Measurements from ENCODE around the gene DCDC2.
A peak's percentile ranks its signal among the peaks of the same experiment; 100 is the strongest.
"Not testable (repeated sequence)": the region's sequence is repeated elsewhere in the genome, so short reads cannot be mapped to it uniquely, and the experiment has no call there.

The DCDC2 gene

GRCh38 chr6:24228681-24229255, 129.1 kb downstream of the DCDC2 start:
- no peak for DNase-seq (ENCODE audit: insufficient read length, low spot score)
- FAIRE-seq: no peak

- DNase-seq (ENCODE audit: insufficient read length, low spot score): no peak
- no peak for FAIRE-seq
Measured at GRCh38 chr6:24228123-24228522, 129.7 kb downstream of the DCDC2 start.

DNA sequence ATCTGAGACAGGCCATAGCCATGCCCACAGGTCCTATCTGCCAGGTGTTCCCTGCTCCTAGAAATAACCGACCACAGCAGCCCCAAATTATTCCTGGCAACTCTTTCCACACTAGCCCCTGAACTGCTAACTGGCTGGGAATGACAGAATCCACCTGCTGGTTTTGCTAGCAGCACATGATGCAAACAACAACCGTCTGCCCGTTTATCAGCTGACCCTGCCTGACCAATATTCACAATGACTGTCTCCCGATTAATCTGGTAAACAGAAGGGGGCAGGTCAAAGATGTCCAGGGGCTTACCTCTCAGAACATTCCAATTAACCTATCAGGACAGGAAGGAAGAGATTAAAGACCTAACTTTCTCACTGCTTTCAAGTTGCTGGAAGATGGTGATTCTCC, 130.3 kb downstream of the DCDC2 start:
- DNase-seq (ENCODE audit: insufficient read length, low spot score) (no peak), FAIRE-seq (no peak)

DNA sequence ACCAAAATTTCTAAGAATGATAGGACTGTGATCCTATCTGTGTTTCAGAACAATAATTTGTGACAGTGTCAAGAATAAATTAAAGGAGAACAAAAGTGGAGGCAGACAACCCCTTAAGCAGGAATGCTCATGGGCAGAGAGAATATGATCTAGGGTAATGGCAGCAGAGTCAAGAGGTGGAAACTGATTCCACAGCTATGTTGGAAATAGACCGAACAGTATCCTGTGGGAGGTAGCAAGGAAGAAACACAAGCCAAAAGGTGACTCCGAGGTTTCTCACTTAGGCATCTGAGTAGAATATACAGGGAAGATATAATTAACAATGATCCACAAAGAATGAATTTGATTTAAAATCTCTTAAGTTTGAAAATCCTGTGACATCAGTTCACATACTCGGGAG, 131.3 kb downstream of the DCDC2 start:
- FAIRE-seq: no peak
- no peak for DNase-seq (ENCODE audit: insufficient read length, low spot score)

DNA sequence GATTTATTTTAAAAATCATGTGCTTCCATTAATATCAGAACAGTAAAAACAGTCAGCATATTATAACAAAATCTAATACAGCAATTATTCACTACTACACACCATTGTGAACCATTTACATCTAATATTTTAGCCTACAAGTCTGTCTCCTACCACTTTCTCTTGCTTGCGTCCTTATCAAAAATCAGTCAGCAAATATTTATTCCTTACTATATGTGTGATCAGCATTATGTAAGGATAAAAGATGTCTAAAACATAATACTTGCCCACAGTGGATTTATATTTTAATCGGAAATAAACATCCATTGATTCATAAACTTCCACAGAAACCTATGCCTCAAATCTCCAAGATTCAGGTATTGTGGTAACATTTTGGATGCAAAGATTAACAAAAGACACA, 132.0 kb downstream of the DCDC2 start:
- FAIRE-seq (no peak), DNase-seq (ENCODE audit: insufficient read length, low spot score) (no peak)

- no peak for DNase-seq (ENCODE audit: insufficient read length, low spot score)
- FAIRE-seq: no peak
Measured at GRCh38 chr6:24223115-24223919, 134.5 kb downstream of the DCDC2 start.

DNA sequence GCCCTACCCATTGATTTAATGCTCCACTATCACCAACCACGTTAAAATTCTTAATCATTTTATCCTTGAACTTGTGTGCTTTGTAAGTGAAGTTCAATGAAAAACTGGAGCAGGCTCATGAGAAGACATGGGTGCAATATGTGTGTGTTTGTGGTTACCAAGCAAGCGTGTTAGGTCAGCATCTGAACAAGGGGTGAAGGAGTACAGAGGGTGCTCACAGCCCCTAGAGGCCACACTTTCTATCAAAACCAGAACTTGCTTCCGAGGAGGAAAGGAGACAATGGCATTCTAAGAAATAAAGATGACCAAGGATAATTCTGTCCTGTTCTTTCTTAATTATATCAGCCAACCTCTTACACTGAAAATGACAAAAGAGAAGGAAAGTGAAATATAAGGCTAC, 138.2 kb downstream of the DCDC2 start:
- no peak for FAIRE-seq
- DNase-seq (ENCODE audit: insufficient read length, low spot score): no peak

- FAIRE-seq (no peak), DNase-seq (ENCODE audit: insufficient read length, low spot score) (no peak)
Measured at GRCh38 chr6:24214984-24215383, 142.9 kb downstream of the DCDC2 start.

GRCh38 chr6:24207413-24207812, 150.4 kb downstream of the DCDC2 start:
- FAIRE-seq: no peak
- no peak for DNase-seq (ENCODE audit: insufficient read length, low spot score)

- DNase-seq (ENCODE audit: insufficient read length, low spot score) (peak; percentile 2), FAIRE-seq (peak; percentile 82)
Measured at GRCh38 chr6:24205020-24205492, 152.8 kb downstream of the DCDC2 start.

- not testable (repeated sequence) for DNase-seq (ENCODE audit: insufficient read length, low spot score); FAIRE-seq
Measured at GRCh38 chr6:24204113-24204512, 153.7 kb downstream of the DCDC2 start.

DNA sequence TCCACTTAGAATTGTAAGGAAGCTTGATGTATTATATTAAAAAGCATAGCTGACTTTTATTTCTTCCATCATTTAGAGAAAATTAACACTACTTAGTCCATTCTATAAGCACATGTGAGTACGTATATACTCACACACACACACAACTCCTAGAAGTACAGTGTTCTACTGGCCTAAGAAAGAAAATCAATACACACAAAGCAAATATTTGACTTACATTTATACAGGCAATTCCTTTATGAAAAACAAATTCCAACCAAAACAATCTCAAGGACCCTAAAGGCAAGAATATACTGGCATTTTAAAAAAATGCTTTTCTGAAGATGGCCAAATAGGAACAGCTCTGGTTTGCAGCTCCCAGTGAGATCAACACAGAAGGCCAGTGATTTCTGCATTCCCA, 160.0 kb downstream of the DCDC2 start:
- FAIRE-seq: no peak
- DNase-seq (ENCODE audit: insufficient read length, low spot score): no peak

DNA sequence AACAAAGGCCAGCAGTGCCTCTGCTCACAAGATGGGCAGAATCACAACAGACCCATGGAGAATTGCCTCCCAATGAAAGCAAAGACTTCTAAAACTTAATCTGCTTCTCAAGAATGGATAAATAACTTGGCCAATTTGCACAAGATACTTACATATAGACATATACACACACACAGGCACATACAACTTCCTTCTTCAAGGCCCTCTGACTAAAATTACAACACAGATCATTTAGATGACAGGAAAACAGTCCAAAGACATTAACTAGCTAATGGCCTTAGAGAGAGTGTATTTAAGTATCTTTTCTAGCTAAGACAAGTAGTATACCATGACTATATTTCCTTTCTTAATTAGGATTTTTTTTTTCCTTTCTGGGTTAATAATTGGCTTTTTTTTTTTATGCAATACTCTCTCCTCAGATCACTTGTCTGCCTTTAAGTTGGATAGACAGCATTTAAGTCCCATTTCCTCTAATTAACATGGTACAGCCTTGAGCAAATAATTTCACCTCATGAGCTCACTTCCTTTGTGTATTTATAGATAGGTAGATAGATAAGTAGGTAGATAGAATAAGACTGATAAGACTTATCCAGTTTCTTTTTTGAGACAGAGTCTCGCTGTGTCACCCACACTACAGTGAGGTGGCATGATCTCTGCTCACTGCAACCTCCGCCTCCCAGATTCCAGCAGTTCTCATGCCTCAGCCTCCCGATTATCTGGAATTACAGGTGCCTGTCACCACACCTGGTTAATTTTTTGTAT, 161.8 kb downstream of the DCDC2 start:
- DNase-seq (ENCODE audit: insufficient read length, low spot score): no peak
- FAIRE-seq: no peak

- FAIRE-seq (no peak), DNase-seq (ENCODE audit: insufficient read length, low spot score) (no peak)
Measured at GRCh38 chr6:24194978-24195700, 162.7 kb downstream of the DCDC2 start.

- FAIRE-seq: no peak
Measured at GRCh38 chr6:24193364-24193763, 164.5 kb downstream of the DCDC2 start.

DNA sequence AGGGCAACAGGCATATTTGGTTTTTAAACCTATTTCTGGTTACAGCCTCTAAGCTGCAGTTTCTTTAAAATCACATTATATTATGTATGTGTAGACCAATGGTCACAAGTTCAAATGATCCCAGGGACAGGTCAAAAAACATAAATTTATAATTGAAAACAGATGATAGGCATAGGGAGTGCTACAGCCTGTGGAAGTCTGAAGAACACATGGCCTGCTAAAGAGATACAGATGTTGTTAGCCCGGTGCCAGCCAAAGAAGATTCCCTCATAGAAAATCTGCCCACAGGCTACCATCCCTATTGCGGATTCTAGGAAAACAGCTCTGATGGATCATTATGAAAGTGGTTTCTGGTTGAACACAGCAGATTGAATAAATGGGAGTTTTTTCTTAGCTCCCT, 166.5 kb downstream of the DCDC2 start:
- DNase-seq (ENCODE audit: insufficient read length, low spot score): no peak
- FAIRE-seq: no peak

More at GRCh38 chr6:24193364-24193763, 164.5 kb downstream of the DCDC2 start:
- DNase-seq (ENCODE audit: insufficient read length, low spot score): no peak

GRCh38 chr6:24188578-24189080, 169.2 kb downstream of the DCDC2 start:
- no peak for DNase-seq (ENCODE audit: insufficient read length, low spot score)
- no peak for FAIRE-seq

GRCh38 chr6:24187965-24188577, 169.8 kb downstream of the DCDC2 start:
- DNase-seq (ENCODE audit: insufficient read length, low spot score): no peak
- FAIRE-seq: no peak

GRCh38 chr6:24186349-24186748, 171.5 kb downstream of the DCDC2 start:
- no peak for FAIRE-seq

GRCh38 chr6:24183584-24183983, 174.3 kb downstream of the DCDC2 start:
- FAIRE-seq (no peak), DNase-seq (ENCODE audit: insufficient read length, low spot score) (no peak)

More at GRCh38 chr6:24186349-24186748, 171.5 kb downstream of the DCDC2 start:
- no peak for DNase-seq (ENCODE audit: insufficient read length, low spot score)

All from GM19239 (cell line).